Transverse colon (tissue), 4 donors: Measurements from ENCODE around the gene PRKAR2A.

ENCODE experiments used
- EP300 ChIP-seq: sonication (generic); formaldehyde crosslinking; IDR thresholded peaks from one replicate; pipeline ENCODE4 v1.6.1; 2017; ENCODE audit warnings: antibody characterized with exemption, low read depth
- POLR2A ChIP-seq: fragments of 450-650 bp; IDR thresholded peaks from one replicate; pipeline ENCODE4 v1.6.1; 2016; ENCODE audit warnings: antibody characterized with exemption, mild to moderate bottlenecking, moderate library complexity
- POLR2AphosphoS5 ChIP-seq, 3 donors: sonication (generic); formaldehyde crosslinking; IDR thresholded peaks; one replicate each; pipeline ENCODE4 v1.6.1; 2016; ENCODE audit warnings: antibody characterized with exemption in 3 of 3
- TF ChIP-seq, protein P1 (sequence below), 5 experiments: fragments of 200-600 bp in 3 of 5; fragments of 450-650 bp in 2 of 5; sonication (generic) in 3 of 5; IDR thresholded peaks; 1 replicate in 2 of 5; 2 replicates in 3 of 5; pipeline ENCODE4 v1.5.1; 2016 to 2017; ENCODE audit warnings: antibody characterized with exemption in 5 of 5, inconsistent platforms in 3 of 5, mild to moderate bottlenecking in 2 of 5, moderate library complexity in 1 of 5

DNA sequence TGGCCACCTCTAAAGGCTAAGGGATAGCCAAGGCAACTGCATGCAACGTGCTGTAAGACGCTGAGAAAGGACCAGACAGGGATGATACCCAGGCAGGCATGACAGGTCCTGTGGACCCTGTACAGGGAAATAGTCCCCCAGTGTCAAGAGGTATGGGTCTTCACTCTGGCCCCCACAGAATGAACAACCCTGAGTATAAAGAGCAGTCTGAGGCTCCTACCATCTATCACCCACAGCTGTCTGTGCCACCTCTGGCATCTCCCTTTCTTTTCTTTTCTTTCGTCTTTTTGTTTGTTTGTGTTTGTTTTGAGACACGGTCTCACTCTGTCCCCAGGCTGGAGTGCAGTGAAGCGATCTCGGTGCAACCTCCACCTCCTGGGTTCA, 32.3 kb upstream of the PRKAR2A start:
- TF ChIP-seq POLR2A (no peak), EP300 (no peak), POLR2AphosphoS5 (IDR thresholded peaks at IDR 0.05) (no peak)
- TF ChIP-seq, protein P1, sequence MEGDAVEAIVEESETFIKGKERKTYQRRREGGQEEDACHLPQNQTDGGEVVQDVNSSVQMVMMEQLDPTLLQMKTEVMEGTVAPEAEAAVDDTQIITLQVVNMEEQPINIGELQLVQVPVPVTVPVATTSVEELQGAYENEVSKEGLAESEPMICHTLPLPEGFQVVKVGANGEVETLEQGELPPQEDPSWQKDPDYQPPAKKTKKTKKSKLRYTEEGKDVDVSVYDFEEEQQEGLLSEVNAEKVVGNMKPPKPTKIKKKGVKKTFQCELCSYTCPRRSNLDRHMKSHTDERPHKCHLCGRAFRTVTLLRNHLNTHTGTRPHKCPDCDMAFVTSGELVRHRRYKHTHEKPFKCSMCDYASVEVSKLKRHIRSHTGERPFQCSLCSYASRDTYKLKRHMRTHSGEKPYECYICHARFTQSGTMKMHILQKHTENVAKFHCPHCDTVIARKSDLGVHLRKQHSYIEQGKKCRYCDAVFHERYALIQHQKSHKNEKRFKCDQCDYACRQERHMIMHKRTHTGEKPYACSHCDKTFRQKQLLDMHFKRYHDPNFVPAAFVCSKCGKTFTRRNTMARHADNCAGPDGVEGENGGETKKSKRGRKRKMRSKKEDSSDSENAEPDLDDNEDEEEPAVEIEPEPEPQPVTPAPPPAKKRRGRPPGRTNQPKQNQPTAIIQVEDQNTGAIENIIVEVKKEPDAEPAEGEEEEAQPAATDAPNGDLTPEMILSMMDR (IDR thresholded peaks at IDR 0.05): no peak
